Loucy (cell line): Measurements from ENCODE around the gene GHRH.
A peak's percentile ranks its signal among the peaks of the same experiment; 100 is the strongest.

Experiments used
- H2AFZ ChIP-seq: fragments of 200-600 bp; sonication (generic); 2 replicates; pipeline ENCODE4 v1.6.0; 2016; ENCODE audit warnings: antibody characterized with exemption, mild to moderate bottlenecking, low read length, moderate library complexity
- H3F3A ChIP-seq: fragments of 200-600 bp; 2 replicates; pipeline ENCODE4 v1.6.0; 2016; ENCODE audit warnings: antibody characterized with exemption, low read depth, mild to moderate bottlenecking
- H3K27me3 ChIP-seq: fragments of 200-600 bp; sonication (generic); 2 replicates; pipeline ENCODE4 v1.6.1; 2014; ENCODE audit warnings: low read length, mild to moderate bottlenecking; ENCODE audit not compliant: insufficient read depth, poor library complexity, severe bottlenecking
- H3K36me3 ChIP-seq: fragments of 200-600 bp; sonication (generic); 2 replicates; pipeline ENCODE4 v1.6.1; 2016; ENCODE audit warnings: low read length; ENCODE audit not compliant: insufficient read depth
- H3K4me1 ChIP-seq: fragments of 200-600 bp; sonication (generic); 2 replicates; pipeline ENCODE4 v1.5.1; 2014; ENCODE audit warnings: low read length, mild to moderate bottlenecking; ENCODE audit not compliant: insufficient read depth, poor library complexity, severe bottlenecking
- H3K4me2 ChIP-seq: fragments of 200-600 bp; sonication (generic); 2 replicates; pipeline ENCODE4 v1.6.0; 2014; ENCODE audit warnings: antibody characterized with exemption, low read length, low read depth, mild to moderate bottlenecking; ENCODE audit not compliant: poor library complexity, severe bottlenecking
- H3K4me3 ChIP-seq: fragments of 200-600 bp; sonication (generic); 2 replicates; pipeline ENCODE4 v1.5.1; 2014; ENCODE audit warnings: low read length, mild to moderate bottlenecking, mixed read lengths; ENCODE audit not compliant: poor library complexity, severe bottlenecking
- H3K79me2 ChIP-seq: fragments of 200-600 bp; sonication (generic); 2 replicates; pipeline ENCODE4 v1.6.1; 2014; ENCODE audit warnings: low read length; ENCODE audit not compliant: insufficient read depth
- H3K9ac ChIP-seq: fragments of 200-600 bp; sonication (generic); 2 replicates; pipeline ENCODE4 v1.6.0; 2014; ENCODE audit warnings: mild to moderate bottlenecking, low read depth, low read length, moderate library complexity; ENCODE audit not compliant: poor library complexity, severe bottlenecking
- H3K9me2 ChIP-seq: fragments of 200-600 bp; sonication (generic); replicated peaks from 2 replicates; pipeline ENCODE4 v1.6.1; 2016; ENCODE audit warnings: low read depth, low read length, mixed read lengths
- H3K9me3 ChIP-seq: fragments of 200-600 bp; sonication (generic); 2 replicates; pipeline ENCODE4 v1.6.1; 2014; ENCODE audit warnings: mild to moderate bottlenecking, antibody characterized with exemption, low read length, low read depth; ENCODE audit not compliant: insufficient read depth
- H4K20me1 ChIP-seq: fragments of 200-600 bp; sonication (generic); 2 replicates; pipeline ENCODE4 v1.6.0; 2014; ENCODE audit warnings: antibody characterized with exemption, low read length, mild to moderate bottlenecking; ENCODE audit not compliant: insufficient read depth, poor library complexity, severe bottlenecking
- EZH2phosphoT487 ChIP-seq: fragments of 200-600 bp; IDR thresholded peaks from 2 replicates; pipeline ENCODE4 v1.6.1; 2018; ENCODE audit warnings: antibody characterized with exemption, mild to moderate bottlenecking, moderate library complexity, borderline replicate concordance
- TF ChIP-seq, protein P1 (sequence below): fragments of 200-600 bp; sonication (generic); conservative IDR thresholded peaks from 2 replicates; pipeline ENCODE4 v1.5.1; 2014; ENCODE audit warnings: mild to moderate bottlenecking, antibody characterized with exemption, low read length

The GHRH gene

DNA sequence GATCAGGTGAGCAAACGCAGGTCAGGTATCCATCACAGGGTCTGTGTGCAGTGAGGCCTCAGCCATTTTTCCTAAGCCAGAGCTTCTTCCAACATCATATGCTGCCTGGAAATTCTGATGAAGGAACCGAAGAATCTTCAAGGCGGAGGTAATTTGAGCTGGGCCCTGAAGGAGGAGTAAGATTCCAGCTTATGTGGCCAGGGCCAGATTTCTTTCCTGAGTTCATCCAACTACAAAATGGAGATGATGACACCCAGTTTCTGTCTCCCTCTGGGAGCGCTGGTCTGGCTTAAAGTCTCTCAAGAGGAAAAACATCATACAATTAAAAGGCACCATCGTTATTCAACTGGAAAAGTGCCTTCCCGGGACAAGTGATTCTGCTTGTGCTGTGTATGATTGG is 20.9 kb upstream of the GHRH start:
- H3K4me3 ChIP-seq, result no peak overlapping the region
- H2AFZ ChIP-seq, result no peak overlapping the region
- no peaks in the 10 kb centered on the region for H3K4me1 ChIP-seq
- H3K4me2 ChIP-seq, result no peak overlapping the region
- no peak overlapping the region for H3K9ac ChIP-seq
- H3K9me3 ChIP-seq, result no peaks in the 10 kb centered on the region
- no peaks in the 10 kb centered on the region for H3F3A ChIP-seq
- H3K36me3 ChIP-seq, result no peaks in the 10 kb centered on the region
- TF ChIP-seq, protein P1, sequence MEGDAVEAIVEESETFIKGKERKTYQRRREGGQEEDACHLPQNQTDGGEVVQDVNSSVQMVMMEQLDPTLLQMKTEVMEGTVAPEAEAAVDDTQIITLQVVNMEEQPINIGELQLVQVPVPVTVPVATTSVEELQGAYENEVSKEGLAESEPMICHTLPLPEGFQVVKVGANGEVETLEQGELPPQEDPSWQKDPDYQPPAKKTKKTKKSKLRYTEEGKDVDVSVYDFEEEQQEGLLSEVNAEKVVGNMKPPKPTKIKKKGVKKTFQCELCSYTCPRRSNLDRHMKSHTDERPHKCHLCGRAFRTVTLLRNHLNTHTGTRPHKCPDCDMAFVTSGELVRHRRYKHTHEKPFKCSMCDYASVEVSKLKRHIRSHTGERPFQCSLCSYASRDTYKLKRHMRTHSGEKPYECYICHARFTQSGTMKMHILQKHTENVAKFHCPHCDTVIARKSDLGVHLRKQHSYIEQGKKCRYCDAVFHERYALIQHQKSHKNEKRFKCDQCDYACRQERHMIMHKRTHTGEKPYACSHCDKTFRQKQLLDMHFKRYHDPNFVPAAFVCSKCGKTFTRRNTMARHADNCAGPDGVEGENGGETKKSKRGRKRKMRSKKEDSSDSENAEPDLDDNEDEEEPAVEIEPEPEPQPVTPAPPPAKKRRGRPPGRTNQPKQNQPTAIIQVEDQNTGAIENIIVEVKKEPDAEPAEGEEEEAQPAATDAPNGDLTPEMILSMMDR, result peak; percentile 34; the same call in 1 of the 2 replicates
- no peak for TF ChIP-seq EZH2phosphoT487
- no peaks in the 10 kb centered on the region for H3K79me2 ChIP-seq
- H3K27me3 ChIP-seq, result peaks cover 20% of the 10 kb centered on the region
- no peaks in the 10 kb centered on the region for H3K9me2 ChIP-seq
- H4K20me1 ChIP-seq, result no peaks in the 10 kb centered on the region

DNA sequence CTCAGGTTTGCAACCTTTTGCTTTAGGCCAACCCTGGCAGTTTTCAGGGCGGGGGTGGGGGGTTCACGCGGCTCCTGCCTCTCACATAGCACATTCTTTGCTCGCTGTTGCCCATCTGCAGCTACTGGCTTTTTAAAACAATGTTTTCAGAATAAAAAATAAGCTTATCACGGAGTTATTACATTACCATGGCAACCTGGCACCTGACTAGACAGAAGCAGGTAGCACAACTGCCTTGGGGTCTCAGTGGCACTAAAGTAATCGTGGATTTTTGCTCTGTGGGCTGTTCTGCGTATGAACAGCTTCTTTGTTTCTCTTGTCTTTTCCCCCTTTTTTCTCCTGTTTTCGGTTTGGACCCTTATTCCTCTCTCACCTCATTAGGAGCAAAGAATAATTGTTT is 18.8 kb upstream of the GHRH start:
- Histone ChIP-seq H3K9me2 (no peaks in the 10 kb centered on the region), H3K9ac (no peak overlapping the region), H3K4me3 (no peak overlapping the region), H3K36me3 (no peaks in the 10 kb centered on the region), H2AFZ (no peak overlapping the region), H3K27me3 (no peaks in the 10 kb centered on the region), H3K4me2 (no peak overlapping the region), H3K9me3 (no peaks in the 10 kb centered on the region), H3K4me1 (no peaks in the 10 kb centered on the region), H3F3A (no peaks in the 10 kb centered on the region), H3K79me2 (no peaks in the 10 kb centered on the region), H4K20me1 (no peaks in the 10 kb centered on the region)
- TF ChIP-seq, protein P1, result no peak
- TF ChIP-seq EZH2phosphoT487, result no peak

DNA sequence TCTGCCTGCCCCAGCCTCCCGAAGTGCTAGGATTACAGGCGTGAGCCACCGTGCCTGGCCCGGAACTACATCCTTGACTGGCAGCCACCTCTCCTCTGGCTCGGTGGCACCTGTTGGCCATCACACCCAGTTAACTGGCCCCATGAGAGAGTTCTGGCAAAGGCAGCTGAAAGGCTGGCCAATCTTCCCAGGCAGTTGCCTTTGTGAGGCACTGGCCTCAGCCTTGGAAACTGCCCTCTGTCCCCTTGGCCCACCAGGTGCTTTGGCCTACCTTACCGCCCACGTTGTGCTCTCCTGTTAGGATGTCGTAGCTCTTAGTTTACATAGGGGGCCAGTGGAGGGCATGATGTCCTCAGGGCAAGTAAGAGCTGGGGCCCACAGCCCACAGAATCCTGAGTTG is 18.2 kb upstream of the GHRH start:
- Histone ChIP-seq H2AFZ (no peak overlapping the region), H4K20me1 (no peaks in the 10 kb centered on the region), H3K4me3 (no peak overlapping the region), H3F3A (no peaks in the 10 kb centered on the region), H3K9me2 (no peaks in the 10 kb centered on the region), H3K27me3 (no peaks in the 10 kb centered on the region), H3K4me1 (no peaks in the 10 kb centered on the region), H3K36me3 (no peaks in the 10 kb centered on the region), H3K79me2 (no peaks in the 10 kb centered on the region), H3K4me2 (no peak overlapping the region), H3K9ac (no peak overlapping the region), H3K9me3 (no peaks in the 10 kb centered on the region)
- TF ChIP-seq, protein P1, result no peak
- no peak for TF ChIP-seq EZH2phosphoT487
